HG02938 (cell line): ENCODE measurements around the gene LHPP.

Experiments used
- ATAC-seq: cut with Tn5 transposase; IDR thresholded peaks from one replicate; pipeline ENCODE4 v1.9.1; 2021; ENCODE audit warnings: mild to moderate bottlenecking, moderate library complexity; ENCODE audit not compliant: unreplicated experiment

The LHPP gene

GRCh38 chr10:124550293-124551034, 88.8 kb downstream of the LHPP start:
- no peak for ATAC-seq

DNA sequence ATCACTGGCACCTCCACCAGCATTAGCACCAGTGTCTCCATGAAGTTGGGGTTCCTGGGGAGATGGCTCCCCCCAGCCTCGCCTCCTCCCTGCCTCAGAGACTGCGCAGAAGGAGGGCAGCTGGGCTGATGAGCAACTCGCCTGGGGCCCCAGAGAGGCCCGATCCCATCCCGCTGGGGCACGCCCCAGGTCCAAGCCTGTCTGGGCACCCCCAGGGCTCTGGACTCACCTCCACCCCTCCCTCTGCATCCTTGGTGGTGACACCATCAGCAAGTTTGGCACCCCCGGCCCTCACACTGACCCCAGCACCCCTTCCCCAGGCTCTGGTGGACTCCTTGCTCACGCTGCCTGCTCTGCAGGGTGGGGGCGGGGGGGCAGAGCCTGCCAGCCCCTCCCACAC, 89.5 kb downstream of the LHPP start:
- ATAC-seq: no peak

GRCh38 chr10:124551755-124552154, 90.1 kb downstream of the LHPP start:
- no peak for ATAC-seq

GRCh38 chr10:124552691-124553276, 91.2 kb downstream of the LHPP start:
- ATAC-seq: no peak

GRCh38 chr10:124554085-124554858, 92.6 kb downstream of the LHPP start:
- ATAC-seq: no peak

GRCh38 chr10:124557167-124557566, 95.5 kb downstream of the LHPP start:
- ATAC-seq: no peak

DNA sequence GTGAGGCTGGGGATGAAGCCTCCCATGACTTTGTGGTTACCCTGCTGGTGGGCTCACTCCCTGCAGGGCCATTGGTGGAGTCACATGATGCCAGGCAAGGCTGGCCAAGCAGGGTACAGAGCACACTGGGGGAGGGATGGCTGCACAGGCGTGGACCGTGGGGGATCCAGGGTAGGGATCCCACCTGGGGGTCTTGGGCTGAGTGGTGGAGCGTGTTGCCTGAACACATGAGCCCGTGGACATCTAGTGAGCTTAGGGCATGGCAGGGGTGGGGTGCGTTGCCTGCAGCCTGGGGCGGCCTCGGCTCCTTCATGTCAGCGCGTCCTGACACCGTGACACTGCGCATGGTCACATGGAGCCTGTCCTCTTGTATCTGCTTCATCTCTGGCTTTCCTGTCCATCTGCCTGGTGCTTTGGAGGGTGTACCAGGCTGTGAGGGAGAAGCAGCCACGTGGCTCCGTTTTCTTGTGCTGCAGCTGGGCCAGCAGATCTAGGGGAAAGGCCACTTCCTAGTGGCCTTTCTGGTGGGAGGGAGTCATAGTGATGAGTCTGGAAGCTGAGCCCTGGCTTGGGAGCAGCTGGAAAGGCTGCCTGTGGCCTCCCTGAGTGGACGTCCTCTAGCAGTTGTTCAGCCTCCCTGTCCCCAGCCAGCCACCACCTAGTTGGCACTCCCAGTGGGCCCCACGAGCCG, 96.2 kb downstream of the LHPP start:
- no peak for ATAC-seq

GRCh38 chr10:124558339-124559321, 97.0 kb downstream of the LHPP start:
- no peak for ATAC-seq

- ATAC-seq: no peak
Observed at GRCh38 chr10:124559372-124560132, 97.9 kb downstream of the LHPP start.

- no peak for ATAC-seq
Observed at GRCh38 chr10:124560377-124561105, 98.9 kb downstream of the LHPP start.

DNA sequence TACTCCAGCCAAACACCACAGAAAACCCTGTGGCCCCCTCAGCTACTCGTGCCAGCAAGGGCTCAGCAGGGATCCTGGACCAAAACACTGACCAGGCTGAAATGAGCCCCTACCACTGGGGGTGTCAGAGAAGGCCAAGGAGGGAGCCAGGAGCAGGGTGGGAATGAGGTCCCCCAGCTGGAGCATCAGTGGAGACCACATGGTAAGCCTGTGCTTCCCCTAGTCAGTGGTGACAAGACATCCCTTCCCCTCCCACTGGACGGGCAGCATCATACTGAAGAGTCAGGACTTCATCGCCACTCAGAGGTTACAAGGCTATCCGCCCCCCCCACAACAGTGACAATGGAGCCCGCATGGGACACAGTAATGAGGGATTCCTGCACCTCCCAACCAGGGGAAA, 99.6 kb downstream of the LHPP start:
- ATAC-seq: no peak

- ATAC-seq: no peak
Observed at GRCh38 chr10:124562425-124563060, 100.9 kb downstream of the LHPP start.

GRCh38 chr10:124563320-124564040, 101.9 kb downstream of the LHPP start:
- ATAC-seq: no peak

DNA sequence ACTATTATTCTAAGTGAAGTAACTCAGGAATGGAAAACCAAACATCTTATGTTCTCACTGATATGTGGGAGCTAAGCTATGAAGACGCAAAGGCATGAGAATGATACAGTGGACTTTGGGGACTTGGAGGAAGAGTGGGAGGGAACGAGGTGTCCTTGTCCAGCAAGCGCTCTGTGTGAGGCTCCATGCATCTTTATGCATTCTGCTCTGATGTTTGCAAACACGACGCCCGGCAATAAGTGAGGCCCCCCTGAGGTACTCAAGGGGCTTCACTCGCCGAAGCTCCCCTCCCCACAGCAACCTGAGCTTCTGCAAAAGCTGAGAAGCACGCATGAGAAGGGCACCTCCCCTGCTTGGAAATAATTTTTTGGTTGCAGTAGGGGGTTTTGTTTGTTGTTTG, 103.3 kb downstream of the LHPP start:
- ATAC-seq: no peak

DNA sequence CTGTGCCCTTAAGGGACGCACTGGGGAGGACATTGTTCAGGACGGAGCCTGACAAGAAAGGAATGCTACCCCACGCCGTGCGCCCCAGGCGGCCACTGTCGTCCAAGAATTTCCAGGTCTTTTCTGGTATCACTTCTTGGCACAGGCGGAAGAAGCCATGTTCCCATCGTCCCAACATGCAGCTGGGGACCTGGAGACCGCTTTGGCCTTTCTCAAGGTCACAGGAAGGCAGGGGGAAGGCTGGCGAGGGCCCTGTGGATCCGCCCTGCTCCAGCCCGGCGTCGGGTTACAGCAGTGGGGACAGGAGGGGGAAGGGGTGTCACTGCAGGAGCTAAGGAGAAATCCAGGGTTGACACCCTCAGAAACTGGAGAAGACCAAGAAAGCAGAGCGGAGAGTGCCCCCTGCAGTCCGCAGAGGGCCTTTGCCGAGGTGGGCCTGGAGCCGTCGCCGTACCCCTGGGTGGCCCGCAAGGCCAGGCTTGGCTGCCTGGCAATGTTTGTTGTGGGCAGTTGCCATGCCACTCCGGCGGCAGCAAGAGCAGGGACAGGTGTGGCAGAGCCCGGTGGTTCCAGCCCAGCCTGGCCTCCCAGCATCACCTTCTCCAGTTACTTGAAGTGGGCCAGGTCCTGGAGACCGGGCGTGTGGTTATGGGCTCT, 104.1 kb downstream of the LHPP start:
- no peak for ATAC-seq

DNA sequence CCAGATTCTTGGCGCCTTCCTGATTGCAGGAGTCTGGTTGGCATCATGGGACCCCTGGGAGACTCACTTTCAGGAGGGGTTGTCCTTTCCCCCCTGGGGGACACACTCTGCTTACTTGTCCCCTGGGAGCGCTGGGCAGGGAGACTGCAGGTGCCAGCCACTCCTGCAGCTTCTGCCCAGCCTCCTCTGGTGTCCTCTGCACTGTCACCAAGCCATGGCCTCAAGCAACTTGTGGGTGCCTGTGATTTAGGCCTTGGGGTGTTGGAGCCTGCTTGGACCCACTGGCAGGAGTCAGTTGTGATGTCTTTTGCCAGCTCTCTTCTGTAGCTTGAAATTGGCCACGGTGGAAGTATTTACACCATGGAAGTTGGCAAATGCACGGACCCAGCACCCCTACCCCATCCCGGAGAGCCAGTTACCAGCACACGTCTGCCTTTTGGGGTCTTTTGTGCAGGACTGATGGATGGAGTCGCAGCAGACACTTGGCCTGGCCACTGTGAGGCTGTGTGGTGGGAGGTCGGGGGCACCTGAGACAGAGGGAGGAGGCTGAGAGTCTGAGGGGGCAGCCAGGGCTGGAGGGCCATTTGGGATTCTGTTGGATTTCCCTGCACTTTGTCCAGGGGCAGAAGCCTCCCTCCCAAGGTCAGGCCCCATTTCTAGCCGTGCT, 104.7 kb downstream of the LHPP start:
- no peak for ATAC-seq
